Adrenal gland (tissue), 5 donors: ENCODE data around the gene TTF2.

ENCODE experiments used
- CTCF ChIP-seq, 6 experiments: fragments of 450-650 bp in 4 of 6; fragments of 200-600 bp in 2 of 6; sonication (generic) in 1 of 6; IDR thresholded peaks; 1 replicate in 5 of 6; 2 replicates in 1 of 6; pipeline versions ENCODE4 v1.5.1 to v1.8.0; 2016 to 2021; ENCODE audit warnings: antibody characterized with exemption in 6 of 6, mild to moderate bottlenecking in 2 of 6, moderate library complexity in 1 of 6
- POLR2A ChIP-seq, 2 donors: fragments of 450-650 bp; IDR thresholded peaks; one replicate each; pipeline ENCODE4 v1.6.1; 2017; ENCODE audit warnings: antibody characterized with exemption in 2 of 2, mild to moderate bottlenecking in 2 of 2, moderate library complexity in 1 of 2
- donor health status: DM: no; HTN: no; CAD: no.

DNA sequence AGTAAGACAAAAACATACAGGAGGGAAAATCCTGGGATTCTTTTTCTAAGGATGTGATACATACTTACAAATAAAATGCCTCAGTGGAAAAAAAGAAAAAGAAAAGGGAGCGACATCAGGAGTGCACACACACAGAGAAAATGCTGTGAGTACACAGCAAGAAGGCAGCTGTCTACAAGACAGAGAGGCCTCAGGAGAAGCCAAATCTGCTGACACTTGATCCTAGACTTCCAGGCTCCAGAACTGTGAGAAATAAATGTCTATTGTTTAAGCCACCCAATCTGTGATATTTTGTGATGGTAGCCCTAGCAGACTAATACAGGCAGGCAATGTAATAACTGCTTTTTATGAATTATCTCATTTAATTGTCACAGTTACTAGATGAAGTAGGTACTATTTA is 78.4 kb downstream of the TTF2 start:
- TF ChIP-seq CTCF (IDR thresholded peaks at IDR 0.05) (no peak), POLR2A (IDR thresholded peaks at IDR 0.05) (no peak)
